Gastrocnemius medialis (tissue), 4 donors: Measurements from ENCODE around the gene CBX1. TPM values are rescaled to one million over a fixed set of nuclear protein-coding genes. Genes with fewer than 3 reads are reported as not detected.

Source experiments
- ATAC-seq, 2 donors: fragments of 150-250 bp; one replicate each; pipeline ENCODE4 v1.9.1; 2016
- DNase-seq, 2 donors: peaks; one replicate each; pipeline ENCODE4 v3.0.0-alpha.2; 2019
- H3K27ac ChIP-seq, 4 donors: fragments of 200-600 bp; sonication (generic); 1 replicate in 1 of 4; 2 replicates in 3 of 4; pipeline ENCODE4 v1.5.1; 2016 to 2018; ENCODE audit warnings: mild to moderate bottlenecking in 2 of 4, moderate library complexity in 1 of 4
- H3K27me3 ChIP-seq, 3 donors: fragments of 200-600 bp; sonication (generic) in 2 of 3; 1 replicate in 1 of 3; 2 replicates in 2 of 3; pipeline versions ENCODE4 v1.5.1 to v1.6.0; 2016 to 2019; ENCODE audit warnings: mild to moderate bottlenecking in 1 of 3, moderate library complexity in 1 of 3
- H3K36me3 ChIP-seq, 2 donors: fragments of 200-600 bp; sonication (generic) in 1 of 2; one replicate each; pipeline ENCODE4 v1.5.1; 2017 to 2018
- H3K4me1 ChIP-seq, 2 donors: fragments of 200-600 bp; sonication (generic) in 1 of 2; one replicate each; pipeline ENCODE4 v1.5.1; 2016 to 2017; ENCODE audit warnings: mild to moderate bottlenecking in 2 of 2
- H3K4me3 ChIP-seq, 4 donors: fragments of 200-600 bp; sonication (generic) in 3 of 4; 1 replicate in 1 of 4; 2 replicates in 3 of 4; pipeline ENCODE4 v1.5.1; 2016 to 2019; ENCODE audit warnings: mild to moderate bottlenecking in 2 of 4
- H3K9me3 ChIP-seq, 3 donors: fragments of 200-600 bp; sonication (generic) in 2 of 3; 1 replicate in 1 of 3; 2 replicates in 2 of 3; pipeline ENCODE4 v1.5.1; 2016 to 2019
- POLR2A ChIP-seq, 2 donors: fragments of 450-650 bp; IDR thresholded peaks; one replicate each; pipeline ENCODE4 v1.6.1; 2017; ENCODE audit warnings: antibody characterized with exemption in 2 of 2, mild to moderate bottlenecking in 2 of 2, moderate library complexity in 2 of 2
- in situ Hi-C, 4 donors: fragments of 200-750 bp; cut with MboI; loops; one replicate each; pipeline versions ENCODE4 v1.15.0 to v1.8.0; 2017; ENCODE audit warnings: low sequenced_read_pairs in 4 of 4
- intact Hi-C: fragments of 100-400 bp; cut with DNase I; formaldehyde crosslinking; loops from one replicate; pipeline ENCODE4 v1.15.1; 2023; ENCODE audit warnings: low total_unique reads
- total RNA-seq, 4 donors: library from RNA; depleted of rRNA; stranded (reverse); fragments of >200 nt; gene quantifications; one replicate each; pipeline versions ENCODE4 v1.1.0 to v1.2.3, GENCODE V29; 2016
- TF ChIP-seq, protein P1 (sequence below), 5 experiments: fragments of 450-650 bp in 3 of 5; fragments of 200-600 bp in 2 of 5; sonication (generic) in 2 of 5; IDR thresholded peaks in 4 of 5; conservative IDR thresholded peaks in 1 of 5; 1 replicate in 4 of 5; 2 replicates in 1 of 5; pipeline ENCODE4 v1.5.1; 2016 to 2019; ENCODE audit warnings: antibody characterized with exemption in 5 of 5, mild to moderate bottlenecking in 3 of 5, moderate library complexity in 3 of 5

CBX1 gene
- total RNA-seq, 4 donors from 2014 or later: 26.0 to 34.1 (median 27.7) TPM

DNA sequence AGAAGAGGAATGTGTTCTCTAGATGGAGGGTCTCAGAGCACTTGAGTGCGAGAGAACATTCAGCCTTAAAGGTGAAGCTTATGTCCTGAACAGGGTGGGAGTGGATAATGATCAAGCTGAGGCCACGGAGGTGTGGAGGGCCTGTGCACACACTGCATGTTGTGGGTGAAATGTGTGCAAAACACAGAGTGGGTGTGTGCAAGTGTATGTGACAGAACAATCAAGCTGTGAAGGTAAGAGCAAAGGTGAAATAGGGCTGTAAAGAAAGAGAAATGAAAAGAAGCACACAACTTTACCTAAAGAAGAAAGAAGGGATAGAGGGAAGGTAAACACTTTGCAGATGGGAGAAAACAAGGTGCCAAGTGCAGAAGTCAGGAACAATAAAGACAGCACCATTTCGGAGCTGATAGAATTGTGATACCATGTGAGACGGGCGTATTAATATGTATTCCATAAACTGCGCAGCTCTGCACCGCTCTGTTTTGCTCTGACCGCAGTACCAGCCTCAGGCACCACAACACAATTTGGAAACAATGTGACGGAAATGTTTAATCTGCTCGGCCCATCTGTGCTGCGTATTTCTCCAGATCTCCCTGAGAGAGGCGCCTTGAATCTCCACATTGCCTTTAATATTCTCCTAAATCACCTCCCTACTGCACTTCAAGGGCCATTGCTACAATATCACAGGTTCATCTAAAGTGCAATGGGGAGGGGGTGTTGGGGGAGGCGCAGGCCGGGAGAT lies 46.9 kb upstream of the CBX1 start:
- in situ Hi-C loops: loop anchor here in 1 of 4 donors (10.0 to 25.0 kb wide), 2 partner anchors 133 to 311 kb away; partner anchors contain the start of genes LRRC46, MRPL10 and SCRN2
- intact Hi-C loops: no loop called here
- no peak for DNase-seq
- TF ChIP-seq, protein P1, sequence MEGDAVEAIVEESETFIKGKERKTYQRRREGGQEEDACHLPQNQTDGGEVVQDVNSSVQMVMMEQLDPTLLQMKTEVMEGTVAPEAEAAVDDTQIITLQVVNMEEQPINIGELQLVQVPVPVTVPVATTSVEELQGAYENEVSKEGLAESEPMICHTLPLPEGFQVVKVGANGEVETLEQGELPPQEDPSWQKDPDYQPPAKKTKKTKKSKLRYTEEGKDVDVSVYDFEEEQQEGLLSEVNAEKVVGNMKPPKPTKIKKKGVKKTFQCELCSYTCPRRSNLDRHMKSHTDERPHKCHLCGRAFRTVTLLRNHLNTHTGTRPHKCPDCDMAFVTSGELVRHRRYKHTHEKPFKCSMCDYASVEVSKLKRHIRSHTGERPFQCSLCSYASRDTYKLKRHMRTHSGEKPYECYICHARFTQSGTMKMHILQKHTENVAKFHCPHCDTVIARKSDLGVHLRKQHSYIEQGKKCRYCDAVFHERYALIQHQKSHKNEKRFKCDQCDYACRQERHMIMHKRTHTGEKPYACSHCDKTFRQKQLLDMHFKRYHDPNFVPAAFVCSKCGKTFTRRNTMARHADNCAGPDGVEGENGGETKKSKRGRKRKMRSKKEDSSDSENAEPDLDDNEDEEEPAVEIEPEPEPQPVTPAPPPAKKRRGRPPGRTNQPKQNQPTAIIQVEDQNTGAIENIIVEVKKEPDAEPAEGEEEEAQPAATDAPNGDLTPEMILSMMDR (IDR thresholded peaks at IDR 0.05 in 4 of 5, conservative IDR thresholded peaks at IDR 0.05 in 1 of 5): no peak
- TF ChIP-seq POLR2A (IDR thresholded peaks at IDR 0.05): no peak
- Histone ChIP-seq H3K9me3 (no peaks in the 10 kb centered on the region), H3K4me1 (no peaks in the 10 kb centered on the region), H3K27me3 (peaks cover 24 to 54% (median 32%) of the 10 kb centered on the region in 3 donors), H3K36me3 (no peaks in the 10 kb centered on the region), H3K4me3 (no peak overlapping the region), H3K27ac (no peak overlapping the region)
- no peak for ATAC-seq

- TF ChIP-seq, protein P1 (IDR thresholded peaks at IDR 0.05 in 4 of 5, conservative IDR thresholded peaks at IDR 0.05 in 1 of 5): no peak
- no peak for TF ChIP-seq POLR2A (IDR thresholded peaks at IDR 0.05)
- intact Hi-C loops: no loop called here
Observed at GRCh38 chr17:48144976-48145798, 43.9 kb upstream of the CBX1 start.

DNA sequence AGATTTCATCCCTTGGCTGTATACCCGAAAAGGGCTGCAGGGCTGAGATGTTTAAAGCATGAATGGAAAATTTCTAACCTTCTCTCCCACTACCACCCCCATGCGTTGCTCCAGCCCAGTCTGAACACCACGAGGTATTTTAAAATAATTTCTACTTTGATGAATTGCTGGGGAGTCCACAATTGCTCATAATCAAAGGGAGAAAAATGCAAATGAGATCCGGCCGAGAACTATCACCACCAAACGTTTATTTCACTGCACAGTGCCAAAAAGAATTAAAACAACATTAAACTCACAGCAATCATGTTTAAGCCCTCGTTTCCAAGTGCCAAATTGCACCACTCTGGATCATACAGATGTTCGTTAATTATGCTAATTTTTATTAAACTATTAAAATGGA lies 43.0 kb upstream of the CBX1 start:
- ATAC-seq (no peak), DNase-seq (no peak)
- H3K4me1 ChIP-seq: no peaks in the 10 kb centered on the region
- H3K27me3 ChIP-seq: peaks cover 5 to 28% (median 16%) of the 10 kb centered on the region in 3 donors
- TF ChIP-seq POLR2A (IDR thresholded peaks at IDR 0.05): no peak
- TF ChIP-seq, protein P1 (IDR thresholded peaks at IDR 0.05 in 4 of 5, conservative IDR thresholded peaks at IDR 0.05 in 1 of 5): no peak
- no peak overlapping the region for H3K4me3 ChIP-seq
- in situ Hi-C loops (loop anchor here in 1 of 4 donors (10.0 to 25.0 kb wide), 2 partner anchors 129 to 307 kb away; partner anchors contain the start of genes LRRC46, MRPL10 and SCRN2), intact Hi-C loops (no loop called here)
- H3K36me3 ChIP-seq: no peaks in the 10 kb centered on the region
- no peak overlapping the region for H3K27ac ChIP-seq
- H3K9me3 ChIP-seq: no peaks in the 10 kb centered on the region

More at GRCh38 chr17:48144976-48145798, 43.9 kb upstream of the CBX1 start:
- DNase-seq (no peak), ATAC-seq (no peak)
- in situ Hi-C loops: loop anchor here in 1 of 4 donors (10.0 to 25.0 kb wide), 2 partner anchors 130 to 308 kb away; partner anchors contain the start of genes LRRC46, MRPL10 and SCRN2
- H3K27me3 ChIP-seq: peaks cover 11 to 34% (median 23%) of the 10 kb centered on the region in 3 donors
- no peaks in the 10 kb centered on the region for H3K36me3 ChIP-seq
- H3K27ac ChIP-seq: no peak overlapping the region
- no peak overlapping the region for H3K4me3 ChIP-seq
- H3K4me1 ChIP-seq: no peaks in the 10 kb centered on the region
- H3K9me3 ChIP-seq: no peaks in the 10 kb centered on the region

DNA sequence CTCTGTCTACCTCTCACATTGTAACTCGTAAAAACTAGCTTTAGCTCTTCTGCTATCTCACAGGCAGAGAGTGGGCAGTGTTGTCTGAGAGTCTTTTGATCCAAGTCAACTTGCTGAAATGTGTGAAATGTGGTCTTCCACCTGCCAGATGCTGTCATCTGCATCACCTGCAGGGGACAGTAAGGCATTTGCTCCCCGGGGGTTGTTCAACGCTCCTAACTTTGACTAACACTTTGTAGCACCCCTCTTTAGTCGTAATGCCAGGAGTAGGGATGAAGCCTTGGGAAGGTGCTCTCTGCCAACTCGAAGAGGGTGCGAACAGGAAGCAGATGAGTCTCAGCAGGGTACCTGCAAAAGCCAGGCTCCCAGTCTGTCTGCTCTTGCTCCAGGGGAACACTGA lies 42.4 kb upstream of the CBX1 start:
- Histone ChIP-seq H3K9me3 (no peaks in the 10 kb centered on the region), H3K4me1 (no peaks in the 10 kb centered on the region), H3K4me3 (no peak overlapping the region), H3K36me3 (no peaks in the 10 kb centered on the region), H3K27ac (no peak overlapping the region), H3K27me3 (peaks cover 0 to 23% (median 10%) of the 10 kb centered on the region in 3 donors)
- no peak for DNase-seq
- in situ Hi-C loops (loop anchor here in 1 of 4 donors (10.0 to 25.0 kb wide), 2 partner anchors 129 to 306 kb away; partner anchors contain the start of genes LRRC46, MRPL10 and SCRN2), intact Hi-C loops (no loop called here)
- TF ChIP-seq POLR2A (IDR thresholded peaks at IDR 0.05): no peak
- TF ChIP-seq, protein P1 (IDR thresholded peaks at IDR 0.05 in 4 of 5, conservative IDR thresholded peaks at IDR 0.05 in 1 of 5): no peak
- ATAC-seq: no peak
